Activated CD8-positive, alpha-beta memory T cell treated with anti-CD3 and anti-CD28 coated beads for 1 hour (primary cell): ENCODE measurements around the gene RAD51D.
A peak's percentile ranks its signal among the peaks of the same experiment; 100 is the strongest.
"Not testable (repeated sequence)": the region's sequence is repeated elsewhere in the genome, so short reads cannot be mapped to it uniquely, and the experiment has no call there.

ENCODE experiments used
- DNase-seq, 2 donors: peaks; one replicate each; pipeline ENCODE4 v3.0.0-alpha.2; 2020; ENCODE audit warnings: low read depth in 1 of 2; ENCODE audit errors: extremely low read depth in 1 of 2

Gene RAD51D

DNA sequence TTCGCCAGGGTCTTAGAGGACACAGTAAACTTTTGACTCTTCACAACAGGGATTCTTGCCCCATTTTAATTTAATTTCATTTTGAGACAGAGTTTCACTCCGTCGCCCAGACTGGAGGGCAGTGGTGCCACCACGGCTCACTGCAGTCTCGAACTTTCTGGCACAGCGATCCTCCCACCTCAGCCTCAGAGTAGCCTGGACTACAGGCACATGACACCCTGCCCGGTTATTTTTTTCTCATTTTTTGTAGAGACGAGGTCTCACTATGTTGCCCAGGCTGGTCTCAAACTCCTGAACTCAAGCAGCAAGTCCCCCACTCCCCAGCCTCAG, 22.8 kb upstream of the RAD51D start:
- DNase-seq: no peak

DNA sequence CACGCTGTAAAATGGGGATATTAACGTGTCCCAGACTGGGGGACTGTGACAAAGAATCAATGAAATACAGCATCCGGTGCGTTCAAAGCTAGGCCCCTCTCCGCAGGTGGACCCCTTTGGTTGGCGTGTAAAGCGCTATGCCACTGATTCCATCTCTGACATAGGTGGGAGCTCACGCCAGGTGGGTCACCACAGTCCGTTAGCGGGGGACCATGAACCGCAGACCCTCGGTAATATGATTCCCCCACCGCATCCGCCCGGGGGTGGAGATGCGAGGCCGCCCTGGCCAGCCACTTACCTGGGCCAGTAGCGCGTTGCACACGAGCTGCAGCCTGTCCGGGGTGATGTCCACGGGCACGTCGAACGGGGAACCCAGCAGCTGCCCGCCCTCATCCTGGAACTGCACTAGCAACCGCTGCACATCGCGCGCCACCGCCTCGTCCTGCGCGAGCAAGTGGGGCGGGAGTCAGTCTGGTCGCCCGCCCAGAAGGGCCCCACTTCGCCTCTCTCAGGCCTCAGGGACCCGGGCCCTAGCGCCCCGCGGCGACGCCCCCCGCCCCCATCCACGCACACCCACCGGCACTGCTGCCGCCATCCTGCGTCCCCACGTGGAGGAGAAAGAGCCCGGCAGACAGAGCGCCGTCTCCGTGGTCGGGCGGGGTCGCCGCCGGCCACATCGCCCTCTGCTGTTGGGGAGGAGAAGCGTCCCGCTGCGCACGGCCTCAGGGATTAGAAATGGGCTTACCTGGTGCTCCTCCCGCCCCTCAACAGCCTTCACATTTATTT, 22.2 kb upstream of the RAD51D start, which contains the start of gene NLE1:
TSS of gene NLE1 (minus strand) at position 623 of the 786 bp plus-strand sequence. CDS start at position 595, 28 bp downstream.
- peak; percentile 68 to 82 for DNase-seq

DNA sequence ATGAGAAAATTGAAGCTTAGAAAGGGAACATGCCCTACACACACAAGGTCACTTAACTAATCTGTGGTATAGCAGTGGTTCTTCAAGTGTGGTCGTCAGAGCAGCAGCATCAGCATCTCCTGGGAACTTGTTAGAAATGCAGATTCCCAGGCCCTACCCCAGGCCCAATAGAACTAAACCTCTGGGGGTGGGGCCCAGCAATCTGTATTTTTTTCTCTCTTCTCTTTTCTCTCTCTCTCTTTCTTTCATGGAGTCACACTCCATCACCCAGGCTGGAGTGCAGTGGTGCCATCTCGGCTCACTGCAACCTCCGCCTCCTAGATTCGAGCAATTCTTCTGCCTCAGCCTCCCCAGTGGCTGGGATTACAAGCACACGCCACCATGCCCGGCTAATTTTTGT, 18.6 kb upstream of the RAD51D start:
- no peak for DNase-seq

- DNase-seq: no peak
Measured at GRCh38 chr17:35135322-35135721, 15.7 kb upstream of the RAD51D start.

- DNase-seq: no peak
Measured at GRCh38 chr17:35132816-35133550, 13.3 kb upstream of the RAD51D start.

- no peak for DNase-seq
Measured at GRCh38 chr17:35132099-35132498, 12.4 kb upstream of the RAD51D start.

DNA sequence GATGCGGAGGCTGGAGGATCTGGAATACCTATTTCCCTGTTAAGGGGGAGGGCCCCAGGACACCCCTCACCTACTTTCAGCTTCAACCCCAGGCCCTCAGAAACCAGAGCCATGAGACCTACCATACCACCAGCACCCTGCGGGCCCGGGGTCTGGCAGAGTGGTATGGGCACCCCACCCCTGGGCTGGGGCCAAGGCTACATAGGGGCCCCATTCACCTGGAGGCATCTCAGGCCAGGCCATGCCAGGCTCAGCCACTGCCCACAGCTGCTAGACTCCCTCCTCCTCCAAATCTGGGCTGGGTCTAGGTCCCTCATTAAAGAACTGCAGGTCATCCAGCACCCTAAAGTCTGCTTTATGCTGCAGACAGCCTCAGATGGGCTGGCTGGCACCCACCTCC, 10.7 kb upstream of the RAD51D start:
- no peak for DNase-seq

- no peak for DNase-seq
Measured at GRCh38 chr17:35129973-35130351, 10.3 kb upstream of the RAD51D start.

DNA sequence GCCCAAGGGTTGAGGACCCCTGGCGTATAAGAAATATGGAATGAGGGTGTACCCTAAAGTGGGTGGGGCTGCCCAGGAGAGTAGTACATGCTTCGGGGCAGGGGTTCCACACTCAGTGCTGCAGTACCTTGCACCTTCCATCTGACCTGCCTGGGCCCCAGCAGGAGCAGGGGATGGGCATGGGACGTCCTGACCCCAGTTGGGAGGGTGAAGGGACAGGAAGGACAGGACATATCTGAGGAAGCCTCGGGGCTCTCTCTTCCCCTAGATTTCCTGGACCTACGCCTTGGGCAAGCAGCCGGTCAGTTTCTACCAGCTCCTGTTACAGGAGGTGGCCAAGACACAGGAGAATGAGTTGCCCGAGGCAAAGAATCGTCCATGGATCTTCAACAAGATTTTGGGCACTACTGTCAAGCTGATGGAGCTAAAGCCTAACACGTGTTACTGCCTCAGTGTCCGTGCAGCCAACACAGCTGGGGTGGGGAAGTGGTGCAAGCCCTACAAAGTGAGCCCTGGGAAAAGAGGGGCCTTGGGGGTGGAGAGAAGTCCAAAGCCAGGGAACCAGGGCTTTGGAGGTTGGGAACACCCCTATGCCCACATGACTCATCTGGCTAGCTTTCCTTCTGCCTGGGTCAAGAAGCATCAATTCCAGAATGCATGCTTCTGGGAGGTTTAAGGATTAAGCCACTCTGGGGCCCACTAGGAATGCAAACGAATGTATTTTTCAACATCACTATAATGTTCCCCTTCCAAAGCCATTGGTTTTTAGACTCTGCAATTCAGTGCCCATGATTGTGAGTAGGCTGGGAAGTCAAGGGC, 9.7 kb upstream of the RAD51D start:
- no peak for DNase-seq

DNA sequence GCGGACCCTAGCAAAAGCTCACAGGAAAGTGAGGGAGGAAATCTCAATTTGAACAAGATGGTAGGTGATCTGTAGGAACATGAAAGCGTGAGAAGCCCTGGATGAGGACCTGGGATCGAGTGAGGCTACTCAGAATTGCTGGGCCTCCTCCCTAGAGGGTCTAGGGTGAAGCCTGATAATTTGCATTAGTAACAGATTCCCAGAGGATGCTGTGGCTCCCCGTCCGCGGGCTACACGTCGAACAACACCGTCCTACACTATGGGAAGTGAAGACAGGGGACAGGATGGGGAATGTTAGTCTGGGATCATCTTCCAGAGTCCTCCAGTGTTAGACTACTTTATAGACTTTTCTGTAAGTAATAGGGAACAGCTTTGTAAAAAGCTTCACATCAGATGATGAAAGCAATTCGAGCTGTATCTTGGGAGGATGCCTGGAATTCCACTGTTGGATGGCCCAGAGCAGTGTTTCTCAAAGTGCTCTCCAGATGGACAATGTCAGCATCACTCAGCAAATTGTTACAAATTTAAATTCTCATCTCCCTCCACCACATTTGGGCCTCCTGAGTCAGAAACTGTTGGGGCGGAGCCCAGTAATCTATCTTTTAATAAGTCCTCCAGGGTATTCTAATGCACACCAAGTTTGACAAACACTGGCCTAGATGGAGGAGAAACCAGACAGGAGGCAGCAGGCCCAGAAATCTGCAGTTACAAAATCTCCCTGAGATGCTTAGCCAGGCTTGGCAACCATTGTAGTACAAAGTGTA, 8.3 kb upstream of the RAD51D start:
- DNase-seq: no peak

DNA sequence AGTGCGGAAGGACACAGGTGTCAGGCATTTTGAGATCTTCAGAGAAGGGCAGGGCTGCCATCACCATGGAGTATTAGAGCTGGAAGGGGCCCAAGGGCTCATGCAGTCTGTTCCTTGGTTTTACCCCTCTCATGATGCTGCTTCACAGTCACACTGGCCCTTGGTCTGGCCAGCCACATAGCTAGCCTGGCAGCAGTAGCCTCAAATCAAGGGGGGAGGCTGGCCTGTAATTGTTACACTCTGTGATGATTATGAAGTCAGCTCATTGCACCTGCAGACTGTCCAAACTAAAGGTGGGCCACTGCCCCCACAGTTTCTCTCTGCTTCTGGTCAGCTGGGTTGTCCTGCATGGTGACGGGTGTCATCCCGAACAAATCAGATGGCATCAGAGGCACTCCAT, 1.7 kb upstream of the RAD51D start, which contains the start of gene FNDC8:
TSS of gene FNDC8 (plus strand) at position 301 of the 400 bp plus-strand sequence. CDS start at position 380, 79 bp downstream.
- DNase-seq: no peak

- DNase-seq: no peak
Measured at GRCh38 chr17:35117984-35118383, 1.7 kb downstream of the RAD51D start.

GRCh38 chr17:35116845-35117244, 2.8 kb downstream of the RAD51D start:
- DNase-seq: no peak

DNA sequence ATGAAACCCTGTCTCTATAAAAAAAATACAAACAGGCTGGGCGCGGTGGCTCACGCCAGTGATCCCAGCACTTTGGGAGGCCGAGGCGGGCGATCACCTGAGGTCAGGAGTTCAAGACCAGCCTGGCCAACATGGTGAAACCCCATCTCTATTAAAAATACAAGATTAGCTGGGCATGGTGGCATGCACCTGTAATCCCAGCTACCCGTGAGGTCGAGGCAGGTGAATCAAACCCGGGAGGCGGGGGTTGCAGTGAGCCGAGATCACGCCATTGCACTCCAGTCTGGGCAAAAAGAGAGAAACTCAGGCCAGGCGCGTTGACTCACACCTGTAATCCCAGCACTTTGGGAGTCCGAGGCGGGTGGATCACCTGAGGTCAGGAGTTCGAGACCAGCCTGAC, 8.9 kb downstream of the RAD51D start:
- DNase-seq: not testable (repeated sequence)

GRCh38 chr17:35104844-35105450, 14.7 kb downstream of the RAD51D start:
- DNase-seq: no peak

GRCh38 chr17:35103271-35103670, 16.4 kb downstream of the RAD51D start:
- DNase-seq: no peak

DNA sequence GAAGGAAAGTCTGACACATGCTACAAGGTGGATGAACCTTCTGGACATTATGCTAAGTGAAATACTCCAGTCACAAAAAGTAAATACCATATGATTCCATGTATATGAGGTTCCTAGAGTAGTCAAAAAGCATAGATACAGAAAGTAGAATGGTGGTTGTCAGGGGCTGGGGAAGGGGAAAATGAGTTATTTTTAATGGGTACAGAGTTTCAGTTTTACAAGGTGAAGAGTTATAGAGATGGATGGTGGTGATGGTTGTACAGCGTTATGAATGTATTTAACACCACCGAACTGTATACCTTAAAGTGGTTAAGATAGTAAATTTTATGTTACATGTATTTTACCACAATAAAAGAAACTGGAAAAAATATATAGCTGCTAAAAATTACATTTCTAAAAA, 17.9 kb downstream of the RAD51D start:
- no peak for DNase-seq

- DNase-seq: no peak
Measured at GRCh38 chr17:35101036-35101435, 18.6 kb downstream of the RAD51D start.

GRCh38 chr17:35099908-35100307, 19.8 kb downstream of the RAD51D start:
- DNase-seq: no peak

DNA sequence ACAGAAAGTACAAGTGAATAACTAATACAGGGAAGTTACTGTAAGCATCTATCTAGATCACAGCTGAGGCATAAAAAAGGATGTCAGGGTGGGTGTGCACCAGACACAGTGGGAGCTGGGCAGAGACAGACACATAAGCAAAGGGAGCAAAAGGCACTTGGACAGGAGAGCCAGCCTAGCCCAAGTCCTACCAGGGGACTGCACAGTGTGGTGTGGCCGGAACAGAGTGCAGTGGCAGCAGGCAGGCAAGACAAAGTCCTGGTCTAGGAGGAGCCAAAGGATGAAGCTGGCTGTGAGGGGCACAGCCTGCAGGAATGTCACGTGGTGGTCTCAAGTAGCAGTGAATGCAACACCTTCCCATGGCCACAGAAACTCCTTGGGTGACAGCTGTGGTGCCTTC, 21.9 kb downstream of the RAD51D start:
- no peak for DNase-seq
